Measurements from ENCODE around the gene KNOP1. TPM values are rescaled to one million over a fixed set of nuclear protein-coding genes. Genes with fewer than 3 reads are reported as not detected.
A peak's percentile ranks its signal among the peaks of the same experiment; 100 is the strongest.
"Not testable (repeated sequence)": the region's sequence is repeated elsewhere in the genome, so short reads cannot be mapped to it uniquely, and the experiment has no call there.

The KNOP1 gene
- total RNA-seq, 1 experiment from 2014 or later, result 70.1 TPM

DNA sequence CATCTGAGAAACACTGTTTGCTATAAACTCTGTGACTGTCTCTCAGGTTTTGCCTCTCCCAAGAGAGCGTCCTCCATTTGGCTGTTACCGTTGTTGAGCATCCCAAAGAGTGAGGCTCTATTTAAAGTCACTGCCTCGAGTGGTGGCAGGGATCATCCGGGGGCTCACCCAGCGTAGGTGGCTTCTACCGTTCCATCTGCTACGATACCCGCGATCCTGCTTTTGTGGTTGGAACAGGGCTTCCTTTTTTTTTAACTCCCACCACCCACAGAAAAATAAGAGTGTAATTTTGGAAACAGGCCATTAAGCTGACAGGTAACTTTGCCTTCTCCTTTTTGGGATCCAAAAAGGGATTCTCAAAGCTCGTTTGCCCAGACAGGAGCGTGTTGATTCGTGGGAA lies 36.4 kb downstream of the KNOP1 start:
- ChIA-PET POLR2A (no interaction called here), CTCF (interaction anchor here (0.6 to 0.9 kb wide), 2 partner anchors 16 to 17 kb away, joined by 3 read pairs; no protein-coding TSS in a partner anchor)
- in situ Hi-C loops (cut with HindIII; ENCODE audit: low pct_unique_long_range_greater_than_20kb, low sequenced_read_pairs), result no loop called here
- BruUV-seq (replicated peaks), result no TSS peak
- Histone ChIP-seq H3K4me1 (ENCODE audit: control insufficient read depth, insufficient read depth, low read length) (no peaks in the 10 kb centered on the region), H3K4me3 (ENCODE audit: low read depth in 2 of 2, low read length in 2 of 2) (no peak overlapping the region), H3K27me3 (ENCODE audit: control insufficient read depth, insufficient read depth, low read length) (no peaks in the 10 kb centered on the region), H3K36me3 (ENCODE audit: control insufficient read depth, insufficient read depth, low read length) (no peaks in the 10 kb centered on the region), H3K9me3 (ENCODE audit: control insufficient read depth, insufficient read depth, low read depth, low read length) (no peaks in the 10 kb centered on the region), H3K27ac (ENCODE audit: low read length) (no peak overlapping the region)
- intact Hi-C loops (cut with micrococcal nuclease; ENCODE audit: unreplicated experiment), result no loop called here
- no peak for ATAC-seq
- TF ChIP-seq POLR2AphosphoS5 (IDR thresholded peaks at IDR 0.05; ENCODE audit: low read depth, low read length) (no peak), TCF7L2 (IDR thresholded peaks at IDR 0.05; ENCODE audit: low read depth, low read length) (no peak)
- no peak for DNase-seq (ENCODE audit: low read depth, low spot score)

DNA sequence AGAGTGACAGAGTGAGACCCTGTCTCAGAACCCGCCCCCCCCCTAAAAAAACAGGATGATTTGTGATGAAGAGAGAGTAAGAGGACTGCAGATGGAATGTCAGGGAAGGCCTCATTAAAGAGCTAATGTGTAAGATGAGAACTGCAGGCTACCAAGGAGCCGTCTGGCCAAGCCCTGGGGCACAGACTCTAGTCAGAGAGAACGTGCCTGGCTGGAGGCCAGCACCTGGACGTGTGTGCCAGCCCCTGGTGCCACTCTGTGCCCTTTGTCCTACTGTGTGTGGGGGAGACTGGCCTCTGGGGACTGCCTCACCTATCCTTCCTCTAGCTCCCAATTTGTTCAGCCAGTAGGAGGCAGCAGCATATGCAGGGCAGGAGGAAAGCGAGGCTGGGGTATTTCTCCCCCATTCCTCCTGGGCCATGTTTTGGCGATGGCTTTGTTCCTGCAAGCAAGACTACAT lies 37.1 kb downstream of the KNOP1 start:
- ATAC-seq, result peak; percentile 55
- TF ChIP-seq TCF7L2 (IDR thresholded peaks at IDR 0.05; ENCODE audit: low read depth, low read length) (no peak), POLR2AphosphoS5 (IDR thresholded peaks at IDR 0.05; ENCODE audit: low read depth, low read length) (no peak)
- ChIA-PET CTCF (interaction anchor here (0.7 kb wide), 1 partner anchor 587 kb away, joined by 7 read pairs; no protein-coding TSS in a partner anchor), POLR2A (no interaction called here)
- Histone ChIP-seq H3K4me3 (ENCODE audit: low read depth in 2 of 2, low read length in 2 of 2) (no peak overlapping the region), H3K9me3 (ENCODE audit: control insufficient read depth, insufficient read depth, low read depth, low read length) (no peaks in the 10 kb centered on the region), H3K36me3 (ENCODE audit: control insufficient read depth, insufficient read depth, low read length) (no peaks in the 10 kb centered on the region), H3K4me1 (ENCODE audit: control insufficient read depth, insufficient read depth, low read length) (no peaks in the 10 kb centered on the region), H3K27me3 (ENCODE audit: control insufficient read depth, insufficient read depth, low read length) (no peaks in the 10 kb centered on the region), H3K27ac (ENCODE audit: low read length) (no peak overlapping the region)
- DNase-seq (ENCODE audit: low read depth, low spot score), result no peak
- in situ Hi-C loops (cut with HindIII; ENCODE audit: low pct_unique_long_range_greater_than_20kb, low sequenced_read_pairs), result no loop called here
- no TSS peak for BruUV-seq (replicated peaks)
- intact Hi-C loops (cut with micrococcal nuclease; ENCODE audit: unreplicated experiment), result no loop called here

DNA sequence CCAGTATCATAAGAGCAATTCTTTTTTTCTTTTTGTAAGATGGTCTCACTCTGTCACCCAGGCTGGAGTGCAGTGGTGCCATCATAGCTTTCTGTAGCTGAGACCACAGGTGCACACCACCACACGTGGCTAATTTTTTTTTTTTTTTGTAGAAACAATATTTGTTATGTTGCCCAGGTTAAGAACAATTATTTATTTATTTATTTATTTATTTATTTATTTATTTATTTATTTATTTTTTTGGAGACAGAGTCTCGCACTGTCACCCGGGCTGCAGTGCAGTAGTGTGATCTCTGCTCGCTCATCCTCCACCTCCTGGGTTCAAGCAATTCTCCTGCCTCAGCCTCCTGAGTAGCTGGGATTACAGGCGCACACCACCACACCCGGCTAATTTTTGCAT lies 38.7 kb downstream of the KNOP1 start:
- BruUV-seq (replicated peaks); H3K9me3 ChIP-seq (ENCODE audit: control insufficient read depth, insufficient read depth, low read depth, low read length); intact Hi-C loops (cut with micrococcal nuclease; ENCODE audit: unreplicated experiment); ATAC-seq; DNase-seq (ENCODE audit: low read depth, low spot score); H3K27ac ChIP-seq (ENCODE audit: low read length); in situ Hi-C loops (cut with HindIII; ENCODE audit: low pct_unique_long_range_greater_than_20kb, low sequenced_read_pairs); H3K36me3 ChIP-seq (ENCODE audit: control insufficient read depth, insufficient read depth, low read length); H3K27me3 ChIP-seq (ENCODE audit: control insufficient read depth, insufficient read depth, low read length); H3K4me3 ChIP-seq (ENCODE audit: low read depth in 2 of 2, low read length in 2 of 2); H3K4me1 ChIP-seq (ENCODE audit: control insufficient read depth, insufficient read depth, low read length): not testable (repeated sequence)
- CTCF ChIA-PET, result interaction anchor here (0.6 kb wide), 1 partner anchor 655 kb away, joined by 10 read pairs; no protein-coding TSS in a partner anchor
- POLR2A ChIA-PET, result interaction anchor here (0.6 kb wide), 2 partner anchors 8 to 28 kb away, joined by 4 to 10 read pairs; no protein-coding TSS in a partner anchor

DNA sequence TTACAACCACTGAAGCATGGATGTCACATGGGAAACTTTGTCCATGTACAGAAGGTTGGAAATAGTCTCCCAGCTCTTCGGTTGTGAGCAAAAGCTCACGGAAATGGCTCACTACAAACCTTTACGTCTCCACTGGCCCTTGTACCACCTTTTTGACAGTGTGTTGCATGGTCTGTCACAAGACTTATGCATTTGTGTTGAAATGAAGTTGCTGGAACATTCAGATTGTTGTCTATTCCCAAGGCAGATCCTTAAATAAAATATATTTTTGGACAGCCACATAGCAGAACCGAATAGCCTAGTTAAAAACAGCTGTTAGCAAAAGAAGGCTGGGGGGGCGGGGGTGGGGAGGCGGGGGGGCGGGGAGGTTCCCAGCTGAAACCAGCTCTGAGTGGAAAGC lies 39.2 kb downstream of the KNOP1 start:
- in situ Hi-C loops (cut with HindIII; ENCODE audit: low pct_unique_long_range_greater_than_20kb, low sequenced_read_pairs), result no loop called here
- ATAC-seq (no peak), DNase-seq (ENCODE audit: low read depth, low spot score) (no peak)
- intact Hi-C loops (cut with micrococcal nuclease; ENCODE audit: unreplicated experiment), result no loop called here
- no peak for TF ChIP-seq SIN3A (IDR thresholded peaks at IDR 0.05; ENCODE audit: borderline replicate concordance, insufficient read depth, low read depth, low read length)
- no peak for TF ChIP-seq POLR2AphosphoS5 (IDR thresholded peaks at IDR 0.05; ENCODE audit: low read depth, low read length)
- TF ChIP-seq, protein P1, sequence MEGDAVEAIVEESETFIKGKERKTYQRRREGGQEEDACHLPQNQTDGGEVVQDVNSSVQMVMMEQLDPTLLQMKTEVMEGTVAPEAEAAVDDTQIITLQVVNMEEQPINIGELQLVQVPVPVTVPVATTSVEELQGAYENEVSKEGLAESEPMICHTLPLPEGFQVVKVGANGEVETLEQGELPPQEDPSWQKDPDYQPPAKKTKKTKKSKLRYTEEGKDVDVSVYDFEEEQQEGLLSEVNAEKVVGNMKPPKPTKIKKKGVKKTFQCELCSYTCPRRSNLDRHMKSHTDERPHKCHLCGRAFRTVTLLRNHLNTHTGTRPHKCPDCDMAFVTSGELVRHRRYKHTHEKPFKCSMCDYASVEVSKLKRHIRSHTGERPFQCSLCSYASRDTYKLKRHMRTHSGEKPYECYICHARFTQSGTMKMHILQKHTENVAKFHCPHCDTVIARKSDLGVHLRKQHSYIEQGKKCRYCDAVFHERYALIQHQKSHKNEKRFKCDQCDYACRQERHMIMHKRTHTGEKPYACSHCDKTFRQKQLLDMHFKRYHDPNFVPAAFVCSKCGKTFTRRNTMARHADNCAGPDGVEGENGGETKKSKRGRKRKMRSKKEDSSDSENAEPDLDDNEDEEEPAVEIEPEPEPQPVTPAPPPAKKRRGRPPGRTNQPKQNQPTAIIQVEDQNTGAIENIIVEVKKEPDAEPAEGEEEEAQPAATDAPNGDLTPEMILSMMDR (IDR thresholded peaks at IDR 0.05), result no peak
- TF ChIP-seq, protein P2, sequence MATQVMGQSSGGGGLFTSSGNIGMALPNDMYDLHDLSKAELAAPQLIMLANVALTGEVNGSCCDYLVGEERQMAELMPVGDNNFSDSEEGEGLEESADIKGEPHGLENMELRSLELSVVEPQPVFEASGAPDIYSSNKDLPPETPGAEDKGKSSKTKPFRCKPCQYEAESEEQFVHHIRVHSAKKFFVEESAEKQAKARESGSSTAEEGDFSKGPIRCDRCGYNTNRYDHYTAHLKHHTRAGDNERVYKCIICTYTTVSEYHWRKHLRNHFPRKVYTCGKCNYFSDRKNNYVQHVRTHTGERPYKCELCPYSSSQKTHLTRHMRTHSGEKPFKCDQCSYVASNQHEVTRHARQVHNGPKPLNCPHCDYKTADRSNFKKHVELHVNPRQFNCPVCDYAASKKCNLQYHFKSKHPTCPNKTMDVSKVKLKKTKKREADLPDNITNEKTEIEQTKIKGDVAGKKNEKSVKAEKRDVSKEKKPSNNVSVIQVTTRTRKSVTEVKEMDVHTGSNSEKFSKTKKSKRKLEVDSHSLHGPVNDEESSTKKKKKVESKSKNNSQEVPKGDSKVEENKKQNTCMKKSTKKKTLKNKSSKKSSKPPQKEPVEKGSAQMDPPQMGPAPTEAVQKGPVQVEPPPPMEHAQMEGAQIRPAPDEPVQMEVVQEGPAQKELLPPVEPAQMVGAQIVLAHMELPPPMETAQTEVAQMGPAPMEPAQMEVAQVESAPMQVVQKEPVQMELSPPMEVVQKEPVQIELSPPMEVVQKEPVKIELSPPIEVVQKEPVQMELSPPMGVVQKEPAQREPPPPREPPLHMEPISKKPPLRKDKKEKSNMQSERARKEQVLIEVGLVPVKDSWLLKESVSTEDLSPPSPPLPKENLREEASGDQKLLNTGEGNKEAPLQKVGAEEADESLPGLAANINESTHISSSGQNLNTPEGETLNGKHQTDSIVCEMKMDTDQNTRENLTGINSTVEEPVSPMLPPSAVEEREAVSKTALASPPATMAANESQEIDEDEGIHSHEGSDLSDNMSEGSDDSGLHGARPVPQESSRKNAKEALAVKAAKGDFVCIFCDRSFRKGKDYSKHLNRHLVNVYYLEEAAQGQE (IDR thresholded peaks at IDR 0.05; ENCODE audit: insufficient read depth in 1 of 2, low read depth in 2 of 2, low read length in 1 of 2), result no peak
- TF ChIP-seq TCF7L2 (IDR thresholded peaks at IDR 0.05; ENCODE audit: low read depth, low read length), result no peak
- Histone ChIP-seq H3K4me1 (ENCODE audit: control insufficient read depth, insufficient read depth, low read length) (no peaks in the 10 kb centered on the region), H3K36me3 (ENCODE audit: control insufficient read depth, insufficient read depth, low read length) (no peaks in the 10 kb centered on the region), H3K9me3 (ENCODE audit: control insufficient read depth, insufficient read depth, low read depth, low read length) (no peaks in the 10 kb centered on the region), H3K27me3 (ENCODE audit: control insufficient read depth, insufficient read depth, low read length) (no peaks in the 10 kb centered on the region), H3K4me3 (ENCODE audit: low read depth in 2 of 2, low read length in 2 of 2) (no peak overlapping the region), H3K27ac (ENCODE audit: low read length) (no peak overlapping the region)
- ChIA-PET POLR2A (interaction anchor here (0.6 kb wide), 2 partner anchors 9 to 28 kb away, joined by 4 to 10 read pairs; no protein-coding TSS in a partner anchor), CTCF (no interaction called here)
- BruUV-seq (replicated peaks), result no TSS peak
